ENCODE data around the gene SLC4A1AP. TPM values are rescaled to one million over a fixed set of nuclear protein-coding genes. Genes with fewer than 3 reads are reported as not detected.
A peak's percentile ranks its signal among the peaks of the same experiment; 100 is the strongest.

SLC4A1AP gene
- total RNA-seq, 1 experiment from 2014 or later: 40.0 TPM

- DNase-seq (ENCODE audit: low read depth): no peak
Observed at GRCh38 chr2:27702302-27702701, 38.6 kb downstream of the SLC4A1AP start.

DNA sequence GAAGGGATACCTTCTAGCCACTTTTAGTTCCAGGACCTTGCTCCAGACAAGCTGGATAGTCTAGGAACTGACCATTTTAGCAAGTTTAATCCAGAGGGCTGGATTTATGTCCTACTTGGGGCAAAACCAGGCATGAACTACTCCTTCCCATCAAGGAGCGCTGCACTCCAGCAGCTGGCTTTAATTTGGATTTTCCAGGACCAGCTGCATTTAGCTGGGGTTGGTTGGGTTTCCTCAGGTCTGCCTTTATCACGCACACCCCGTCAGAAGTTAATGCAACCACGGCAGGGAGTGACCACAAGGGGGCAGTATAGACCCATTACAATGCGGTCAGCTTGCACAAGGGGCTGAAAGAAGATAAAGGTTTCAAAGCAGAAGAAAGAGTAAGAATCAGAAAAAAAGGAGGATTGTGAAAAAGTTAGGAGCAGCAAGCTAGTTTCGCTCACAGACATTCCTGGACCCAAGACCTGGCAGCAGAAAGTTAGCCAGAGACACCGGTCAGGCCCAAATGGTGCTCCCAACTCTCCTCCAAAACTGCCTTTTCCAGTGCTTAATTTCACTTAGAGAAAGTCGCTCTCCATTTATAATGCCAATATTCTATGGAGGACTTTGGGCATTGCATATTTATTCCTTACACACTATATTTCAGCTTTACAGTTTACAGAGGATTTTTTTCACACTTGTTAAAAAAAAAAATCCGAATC is 40.1 kb downstream of the SLC4A1AP start:
- peak; percentile 98 for DNase-seq (ENCODE audit: low read depth)

- no peak for DNase-seq (ENCODE audit: low read depth)
Observed at GRCh38 chr2:27704342-27704876, 40.7 kb downstream of the SLC4A1AP start.

DNA sequence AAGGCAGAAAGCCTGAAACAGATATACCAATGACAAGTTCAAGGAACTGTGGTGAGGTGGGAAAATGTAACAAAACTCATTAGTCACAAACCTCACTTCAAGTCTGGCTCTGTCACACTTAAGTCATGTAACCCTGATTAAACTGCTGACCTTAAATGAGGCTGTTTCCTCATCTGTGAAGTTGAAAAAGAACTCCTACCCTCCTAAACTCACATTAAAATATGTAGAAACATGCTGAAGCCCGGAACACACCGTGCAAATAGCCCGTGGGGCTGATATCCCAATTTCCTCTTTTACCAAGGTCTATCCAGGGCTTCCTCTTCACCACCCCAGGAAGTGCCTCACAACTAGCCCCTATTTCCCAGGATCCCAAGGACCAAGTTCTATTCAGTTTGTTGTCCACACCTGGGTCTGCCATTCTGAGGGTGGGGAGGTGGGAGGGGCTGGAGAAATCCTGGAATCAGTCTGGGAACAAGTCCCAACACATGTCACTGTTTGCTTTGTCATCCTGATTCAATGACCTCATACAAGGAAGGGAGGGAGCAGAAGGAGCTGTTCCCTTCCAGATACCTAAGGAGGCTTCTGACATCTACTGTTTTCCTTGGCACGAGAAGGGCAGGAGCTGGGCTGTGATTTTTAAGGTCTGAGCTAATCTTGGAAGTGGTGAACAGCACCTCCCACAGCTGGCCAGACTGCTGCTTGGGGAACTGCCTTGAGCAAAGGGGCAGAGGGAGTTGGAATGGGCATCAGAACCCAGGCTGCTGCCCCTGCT is 42.3 kb downstream of the SLC4A1AP start:
- DNase-seq (ENCODE audit: low read depth): peak; percentile 98

DNA sequence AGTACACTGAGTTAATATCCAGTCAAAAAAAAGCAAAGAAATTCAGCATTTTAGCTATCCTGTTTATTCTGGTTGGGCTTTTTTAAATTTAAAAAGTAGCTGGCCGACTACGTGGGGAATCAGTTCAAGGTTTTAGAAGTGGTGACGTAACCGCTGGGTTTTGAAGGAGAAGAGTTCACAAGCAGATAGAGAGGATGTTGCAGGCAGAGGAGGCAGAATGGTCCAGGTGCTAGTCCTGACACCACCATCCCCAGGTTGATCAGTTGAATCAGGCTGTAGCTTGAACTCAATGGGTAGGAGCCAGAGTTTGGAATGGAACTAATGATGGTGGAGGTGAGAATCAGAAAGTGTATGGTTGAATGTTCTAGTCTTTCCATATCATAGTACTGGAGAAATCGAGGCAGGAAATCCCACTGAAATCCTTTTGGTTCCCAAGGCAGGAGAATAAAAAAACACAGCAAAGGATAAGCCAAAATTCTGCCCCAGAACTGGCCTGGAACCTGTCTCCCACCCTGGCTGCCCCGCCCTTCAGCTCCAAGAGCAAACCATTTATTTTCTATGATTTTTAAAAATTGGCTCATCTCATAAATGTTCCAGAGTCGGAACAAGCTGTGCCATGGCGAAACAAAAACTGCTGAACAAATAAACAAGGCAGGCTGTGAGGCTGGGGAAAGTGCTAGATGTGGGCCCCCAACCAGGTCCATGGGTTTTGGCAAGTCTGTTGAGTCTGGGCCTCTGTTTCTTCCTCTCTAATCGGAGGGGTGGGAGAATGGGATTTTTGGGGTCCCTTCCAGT is 44.0 kb downstream of the SLC4A1AP start:
- DNase-seq (ENCODE audit: low read depth): no peak

- no peak for DNase-seq (ENCODE audit: low read depth)
Observed at GRCh38 chr2:27708257-27708654, 44.6 kb downstream of the SLC4A1AP start.

- DNase-seq (ENCODE audit: low read depth): no peak
Observed at GRCh38 chr2:27708666-27709065, 45.0 kb downstream of the SLC4A1AP start.

GRCh38 chr2:27709326-27709725 is 45.6 kb downstream of the SLC4A1AP start:
- no peak for DNase-seq (ENCODE audit: low read depth)

DNA sequence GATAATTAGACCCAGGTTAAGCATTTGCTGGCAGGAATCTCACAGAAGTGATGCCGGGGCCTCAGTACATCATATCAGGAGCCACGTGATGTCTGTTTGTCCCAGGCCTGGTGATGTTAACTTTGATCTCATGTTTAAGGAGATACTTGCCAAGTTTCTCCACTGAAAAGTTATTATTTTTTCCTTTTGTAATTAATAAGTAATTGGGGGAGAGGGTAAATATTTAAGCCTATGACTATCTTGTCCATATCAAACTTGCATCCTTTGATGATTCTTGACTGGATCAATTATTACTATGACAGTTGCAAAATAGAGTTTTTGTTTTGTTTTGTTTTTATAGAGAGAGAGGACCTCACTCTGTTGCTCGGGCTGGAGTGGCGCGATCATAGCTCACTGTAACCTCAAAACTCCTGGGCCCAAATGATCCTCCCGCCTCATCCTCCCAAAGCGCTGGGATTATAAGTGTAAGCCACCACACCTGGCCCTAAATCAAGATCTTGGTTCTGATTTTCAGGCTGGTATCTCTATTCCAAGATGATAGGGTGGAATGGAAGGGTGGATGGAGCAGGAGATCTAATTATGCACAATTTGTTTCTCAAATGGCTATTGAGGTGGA is 46.4 kb downstream of the SLC4A1AP start:
- DNase-seq (ENCODE audit: low read depth): no peak

DNA sequence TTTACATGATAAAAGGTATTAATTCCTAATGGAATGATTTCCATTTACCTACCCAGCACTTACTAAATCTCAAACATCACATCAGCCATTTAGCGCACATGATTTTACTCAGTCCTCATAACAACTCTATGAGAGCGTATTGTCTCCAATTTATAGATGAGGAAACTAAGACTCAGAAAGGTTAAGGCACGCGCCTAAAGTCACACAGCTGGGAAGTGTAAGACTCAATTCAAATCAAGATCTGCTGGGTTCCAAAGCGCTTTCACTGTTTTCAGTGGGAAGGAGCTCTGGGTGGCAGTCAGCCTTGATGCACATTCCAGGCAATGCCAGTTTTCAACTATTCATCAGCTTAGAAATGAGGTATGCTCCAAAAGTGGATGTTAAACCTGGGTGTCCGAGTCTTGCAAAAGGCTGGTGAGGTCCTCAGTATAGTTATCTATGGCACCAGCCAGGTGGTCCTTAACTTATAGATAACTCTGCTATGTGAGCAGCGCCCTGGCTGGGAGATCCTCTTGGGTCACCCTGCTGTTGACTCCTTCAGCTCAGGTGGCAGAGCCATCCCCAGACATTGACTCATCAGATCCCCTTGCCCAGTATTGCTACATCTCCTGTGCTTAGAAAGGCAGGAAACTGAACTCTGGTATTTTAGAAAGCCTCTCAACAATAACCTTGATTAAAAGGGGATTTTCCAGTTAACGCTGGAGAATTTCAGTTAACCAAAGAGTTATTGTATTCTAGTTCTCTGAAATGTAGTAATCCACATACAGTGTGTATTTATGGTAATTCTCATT is 47.1 kb downstream of the SLC4A1AP start:
- DNase-seq (ENCODE audit: low read depth): peak; percentile 27

- no peak for DNase-seq (ENCODE audit: low read depth)
Observed at GRCh38 chr2:27711804-27712203, 48.1 kb downstream of the SLC4A1AP start.

- DNase-seq (ENCODE audit: low read depth): no peak
Observed at GRCh38 chr2:27712522-27712921, 48.8 kb downstream of the SLC4A1AP start.

DNA sequence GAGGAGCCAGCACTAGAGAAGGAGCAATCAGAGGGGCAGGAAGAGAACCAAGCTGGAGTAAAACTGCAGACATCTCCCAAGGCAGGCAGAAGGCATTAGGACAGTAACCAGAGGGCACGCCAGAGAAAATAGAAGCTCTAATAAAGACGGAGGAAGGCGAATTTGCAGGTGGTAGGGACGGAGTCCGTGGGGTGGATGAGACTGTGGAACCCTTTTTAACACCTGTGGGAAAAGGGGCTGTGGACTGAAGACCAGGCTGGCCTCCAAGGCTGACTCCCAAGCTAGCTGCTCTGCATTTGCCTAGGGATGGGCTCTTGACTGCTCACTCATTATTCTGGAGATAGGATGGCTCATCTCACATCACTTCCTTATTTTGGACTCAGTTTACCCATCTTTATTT is 49.5 kb downstream of the SLC4A1AP start:
- DNase-seq (ENCODE audit: low read depth): no peak

DNA sequence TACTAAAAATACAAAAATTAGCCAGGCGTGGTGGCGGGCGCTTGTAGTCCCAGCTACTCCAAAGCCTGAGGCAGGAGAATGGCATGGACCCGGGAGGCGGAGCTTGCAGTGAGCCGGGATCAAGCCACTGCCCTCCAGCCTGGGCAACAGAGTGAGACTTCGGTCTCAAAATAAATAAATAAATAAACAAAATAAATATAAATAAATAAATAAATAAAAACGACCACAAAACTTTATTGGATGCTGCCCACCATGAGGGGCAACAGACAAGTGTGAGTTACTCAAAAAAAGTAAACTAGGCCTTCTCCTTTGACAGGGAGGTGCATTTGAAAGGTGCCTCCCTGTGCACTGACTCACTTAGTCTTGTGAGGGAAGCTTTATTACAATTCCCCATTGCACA is 50.4 kb downstream of the SLC4A1AP start:
- DNase-seq (ENCODE audit: low read depth): no peak

- DNase-seq (ENCODE audit: low read depth): no peak
Observed at GRCh38 chr2:27714851-27715291, 51.2 kb downstream of the SLC4A1AP start.

DNA sequence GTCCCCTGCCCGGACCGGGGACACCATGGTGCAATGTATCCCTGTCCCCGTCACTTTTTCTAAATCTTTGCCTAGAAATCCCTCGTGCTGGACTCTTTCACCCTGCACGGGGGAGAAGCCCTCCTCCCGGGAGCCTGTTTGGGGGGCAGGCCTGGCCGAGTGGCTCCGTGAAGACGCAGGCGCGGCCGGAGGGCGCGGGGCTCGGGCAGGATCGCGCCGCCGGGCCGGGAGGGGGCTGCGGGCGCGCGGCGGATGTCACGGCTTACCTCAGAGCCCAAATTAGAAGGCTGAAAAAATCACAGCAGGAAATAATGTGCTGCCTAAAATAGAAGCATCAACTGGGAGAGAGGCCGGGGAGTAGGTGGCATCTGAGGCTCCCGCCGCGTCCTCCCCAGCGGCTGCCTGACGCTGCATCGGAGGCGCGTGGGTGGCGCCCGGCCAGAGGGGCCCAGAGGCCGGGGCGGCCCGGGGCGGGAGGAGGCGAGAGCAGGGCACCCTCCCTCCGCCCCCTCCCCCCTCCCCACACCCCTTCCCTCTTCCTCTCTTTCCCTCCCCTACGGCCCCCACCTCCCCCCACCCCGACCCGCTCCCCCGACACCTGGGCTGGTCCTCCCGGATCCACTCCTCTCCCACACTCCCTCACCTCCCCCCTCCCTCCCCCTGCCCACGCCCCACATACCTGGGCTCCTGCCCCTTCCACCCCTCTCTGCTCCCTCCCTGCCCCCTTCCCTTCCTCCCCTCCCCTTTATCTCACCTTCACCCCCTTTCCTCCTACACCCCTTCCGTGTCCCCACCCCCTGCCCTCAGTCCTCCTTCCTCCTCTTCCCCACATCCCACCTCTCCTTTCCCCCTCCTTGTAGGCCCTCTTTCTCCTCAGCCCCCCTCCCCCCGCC is 51.9 kb downstream of the SLC4A1AP start:
- peak; percentile 89 for DNase-seq (ENCODE audit: low read depth)

GRCh38 chr2:27716301-27717069 is 52.8 kb downstream of the SLC4A1AP start:
- DNase-seq (ENCODE audit: low read depth): peak; percentile 11

- DNase-seq (ENCODE audit: low read depth): peak; percentile 99
Observed at GRCh38 chr2:27717070-27717795, 53.5 kb downstream of the SLC4A1AP start.

All from RPMI7951 (cell line).